GM11168 (cell line): ENCODE measurements around the gene OR6C6.
"Not testable (repeated sequence)": the region's sequence is repeated elsewhere in the genome, so short reads cannot be mapped to it uniquely, and the experiment has no call there.

Experiments used
- in situ Hi-C: fragments of 300-500 bp; cut with MboI; formaldehyde crosslinking; loops from one replicate; pipeline ENCODE4 v1.12.0; 2022; ENCODE audit warnings: low sequenced_read_pairs; ENCODE audit not compliant: unreplicated experiment

Gene OR6C6

DNA sequence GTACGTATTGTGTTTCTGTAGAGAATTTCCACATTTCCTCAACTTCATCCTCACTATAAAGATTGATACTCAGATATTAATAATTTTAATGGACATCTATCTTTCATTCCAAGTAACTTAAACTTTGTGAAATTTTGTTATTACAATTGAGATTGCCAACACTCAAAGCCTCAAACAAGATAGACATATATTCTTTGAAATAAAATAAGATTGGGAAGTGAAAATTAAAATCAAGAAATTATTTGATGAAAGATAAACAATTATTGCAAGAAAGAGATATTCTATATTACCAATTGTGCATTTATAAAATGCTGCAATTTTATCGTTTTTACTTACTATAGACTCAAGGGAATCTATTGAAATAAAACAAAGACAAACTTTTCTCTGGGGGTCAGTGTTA, at the start of gene OR6C6:
TSS of gene OR6C6 (minus strand) at position 101 of the 400 bp plus-strand sequence. CDS start 1,337 bp downstream, outside the sequence.
- in situ Hi-C loops: no loop called here

GRCh38 chr12:55336002-55336401, 39.6 kb upstream of the OR6C6 start:
- in situ Hi-C loops: no loop called here

- in situ Hi-C loops: no loop called here
These were observed 34.1 kb upstream of the OR6C6 start, which contains the start of gene OR6C3 for GRCh38 chr12:55330446-55330845. TSS of gene OR6C3 (plus strand) at chr12:55330746. CDS start at chr12:55331701, 955 bp downstream.

GRCh38 chr12:55325801-55326200, 29.4 kb upstream of the OR6C6 start:
- in situ Hi-C loops: not testable (repeated sequence)

DNA sequence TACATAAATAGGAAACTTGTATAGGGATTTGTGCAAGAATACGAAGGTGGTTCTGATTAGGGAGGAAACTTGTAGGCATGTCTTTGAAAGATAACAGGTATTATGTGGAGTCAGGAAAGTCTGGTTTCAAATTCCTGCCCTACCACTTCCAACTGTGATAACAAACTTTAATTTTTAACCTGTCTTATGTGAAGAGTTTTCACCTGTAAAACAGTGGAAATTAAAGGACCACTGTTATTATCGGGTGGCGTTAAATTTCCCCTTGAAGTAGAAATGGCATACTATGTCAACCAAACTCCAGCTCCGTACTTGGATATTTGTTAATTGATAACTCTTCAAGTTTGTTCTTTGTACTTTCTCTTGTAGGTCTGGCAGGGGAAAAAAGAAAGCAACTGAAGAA, 23.8 kb upstream of the OR6C6 start:
- in situ Hi-C loops: no loop called here

GRCh38 chr12:55314043-55314442, 17.7 kb upstream of the OR6C6 start, which contains the start of gene OR6C1:
TSS of gene OR6C1 (plus strand) at chr12:55314343. CDS start at chr12:55320600, 6,257 bp downstream.
- in situ Hi-C loops: no loop called here

DNA sequence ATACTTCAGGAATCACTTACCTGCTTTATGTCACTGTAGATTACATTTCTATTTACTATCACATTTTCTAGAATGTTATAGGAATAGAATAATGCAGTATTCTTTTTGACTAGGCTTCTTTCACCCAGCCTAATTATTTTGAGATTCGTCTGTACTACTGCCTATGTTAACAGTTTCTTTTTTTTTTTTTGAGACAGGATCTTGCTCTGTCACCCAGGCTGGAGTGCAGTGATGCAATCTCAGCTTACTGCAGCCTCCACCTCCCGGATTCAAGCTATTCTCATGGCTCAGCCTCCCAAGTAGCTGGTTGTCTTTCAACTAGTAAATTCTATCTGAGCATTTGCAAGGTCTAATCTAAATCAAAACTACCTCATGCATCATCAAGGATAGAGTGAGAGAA, 6.4 kb downstream of the OR6C6 start:
- in situ Hi-C loops: no loop called here

GRCh38 chr12:55280991-55281390, 15.4 kb downstream of the OR6C6 start:
- in situ Hi-C loops: no loop called here

DNA sequence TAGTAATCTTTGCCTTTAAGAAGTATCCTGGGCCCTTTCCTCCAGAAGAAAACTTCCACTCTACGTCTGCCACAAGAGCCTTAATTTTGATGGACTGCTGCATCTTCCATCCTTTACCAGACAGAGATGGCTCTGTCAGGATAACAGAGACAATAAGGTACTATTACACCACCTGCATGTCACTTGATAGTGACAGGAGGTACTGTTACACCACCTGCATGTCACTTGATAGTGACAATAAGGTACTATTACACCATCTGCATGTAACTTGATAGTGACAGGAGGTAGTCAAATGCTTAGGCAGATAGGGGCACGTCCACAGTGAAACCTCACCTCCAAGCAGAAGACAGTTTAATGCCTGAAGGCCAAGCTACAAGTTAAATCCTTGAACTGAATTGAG, 38.1 kb downstream of the OR6C6 start:
- in situ Hi-C loops: no loop called here

- in situ Hi-C loops: no loop called here
These were observed 39.5 kb downstream of the OR6C6 start for GRCh38 chr12:55256831-55257230.

DNA sequence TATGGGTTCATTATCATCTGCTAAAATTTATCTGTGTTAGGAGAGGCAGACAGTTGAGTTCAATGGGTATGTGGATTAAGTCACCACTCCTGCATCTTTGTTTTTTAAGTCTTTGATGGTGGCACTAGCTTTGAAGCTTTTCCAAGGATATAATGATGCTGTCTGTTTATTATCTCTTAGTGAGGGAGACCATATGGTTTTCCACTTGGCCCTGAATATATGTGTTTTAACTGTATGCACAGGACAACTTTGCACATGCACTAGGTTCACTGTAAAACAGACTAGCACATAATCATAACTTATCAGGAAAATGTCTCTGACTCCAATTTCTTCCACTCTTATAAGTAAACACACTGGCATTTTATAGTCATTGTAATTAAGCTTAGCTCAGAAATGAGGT, 43.1 kb downstream of the OR6C6 start:
- in situ Hi-C loops: no loop called here

DNA sequence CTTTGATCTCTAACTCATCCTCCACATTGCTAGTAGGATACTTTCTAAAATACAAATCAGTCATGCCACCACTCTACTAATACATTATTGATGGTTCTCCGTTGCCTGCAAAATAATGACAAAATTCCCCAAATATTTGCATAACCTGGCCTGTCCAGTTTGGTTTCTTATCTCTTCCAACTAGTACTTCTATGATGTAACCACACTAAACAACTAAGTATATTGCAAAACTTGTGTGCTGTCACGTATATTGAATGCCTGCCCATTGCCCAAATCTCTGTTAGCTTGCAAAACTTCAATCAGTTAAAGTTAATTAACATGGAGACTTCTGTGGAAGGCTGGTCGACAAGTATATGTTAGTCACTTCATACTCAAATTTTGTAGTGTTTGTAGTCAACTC, 45.4 kb downstream of the OR6C6 start:
- in situ Hi-C loops: no loop called here

GRCh38 chr12:55246159-55246558, 50.2 kb downstream of the OR6C6 start:
- in situ Hi-C loops: no loop called here

GRCh38 chr12:55244309-55244708, 52.1 kb downstream of the OR6C6 start, which contains the start of gene OR6C74:
TSS of gene OR6C74 (plus strand) at chr12:55244609. CDS start at chr12:55247288, 2,679 bp downstream.
- in situ Hi-C loops: no loop called here
